Dedifferentiated amniotic fluid mesenchymal stem cell (primary cell): ENCODE results near the gene ACER1.
"Not testable (repeated sequence)": the region's sequence is repeated elsewhere in the genome, so short reads cannot be mapped to it uniquely, and the experiment has no call there.

Experiments used
- DNase-seq: peaks from one replicate; pipeline ENCODE4 v3.0.0-alpha.2; 2016; ENCODE audit errors: extremely low spot score

The ACER1 gene

DNA sequence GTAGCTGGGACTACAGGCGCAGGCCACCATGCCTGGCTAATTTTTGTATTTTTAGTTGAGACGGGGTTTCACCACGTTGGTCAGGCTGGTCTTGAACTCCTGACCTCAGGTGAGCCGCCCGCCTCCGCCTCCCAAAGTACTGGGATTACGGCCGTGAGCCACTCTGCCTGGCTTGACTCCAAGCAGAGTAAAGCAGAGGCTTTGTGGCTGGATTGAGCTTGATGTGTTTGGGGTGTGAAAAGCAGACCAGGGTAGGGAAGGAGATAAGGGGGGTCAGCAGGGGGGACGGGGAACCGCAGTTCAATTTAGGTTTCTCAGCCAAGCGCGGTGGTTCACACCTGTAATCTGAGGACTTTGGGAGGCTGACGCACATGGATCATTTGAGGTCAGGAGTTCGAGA is 23.8 kb upstream of the ACER1 start:
- no peak for DNase-seq

DNA sequence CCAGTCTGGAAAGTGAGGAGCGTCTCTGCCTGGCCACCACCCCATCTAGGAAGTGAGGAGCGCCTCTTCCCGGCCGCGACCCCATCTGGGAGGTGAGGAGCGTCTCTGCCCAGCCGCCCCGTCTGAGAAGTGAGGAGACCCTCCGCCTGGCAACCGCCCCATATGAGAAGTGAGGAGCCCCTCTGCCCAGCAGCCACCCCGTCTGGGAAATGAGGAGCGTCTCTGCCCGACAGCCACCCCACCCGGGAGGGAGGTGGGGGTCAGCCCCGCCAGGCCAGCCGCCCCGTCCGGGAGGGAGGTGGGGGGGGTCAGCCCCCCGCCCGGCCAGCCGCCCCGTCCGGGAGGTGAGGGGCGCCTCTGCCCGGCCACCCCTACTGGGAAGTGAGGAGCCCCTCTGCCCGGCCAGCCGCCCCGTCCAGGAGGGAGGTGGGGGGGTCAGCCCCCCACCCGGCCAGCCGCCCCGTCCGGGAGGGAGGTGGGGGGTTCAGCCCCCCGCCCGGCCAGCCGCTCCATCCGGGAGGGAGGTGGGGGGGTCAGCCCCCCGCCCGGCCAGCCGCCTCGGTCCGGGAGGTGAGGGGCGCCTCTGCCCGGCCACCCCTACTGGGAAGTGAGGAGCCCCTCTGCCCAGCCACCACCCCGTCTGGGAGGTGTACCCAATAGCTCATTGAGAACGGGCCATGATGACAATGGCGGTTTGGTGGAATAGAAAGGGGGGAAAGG is 22.1 kb upstream of the ACER1 start:
- not testable (repeated sequence) for DNase-seq

DNA sequence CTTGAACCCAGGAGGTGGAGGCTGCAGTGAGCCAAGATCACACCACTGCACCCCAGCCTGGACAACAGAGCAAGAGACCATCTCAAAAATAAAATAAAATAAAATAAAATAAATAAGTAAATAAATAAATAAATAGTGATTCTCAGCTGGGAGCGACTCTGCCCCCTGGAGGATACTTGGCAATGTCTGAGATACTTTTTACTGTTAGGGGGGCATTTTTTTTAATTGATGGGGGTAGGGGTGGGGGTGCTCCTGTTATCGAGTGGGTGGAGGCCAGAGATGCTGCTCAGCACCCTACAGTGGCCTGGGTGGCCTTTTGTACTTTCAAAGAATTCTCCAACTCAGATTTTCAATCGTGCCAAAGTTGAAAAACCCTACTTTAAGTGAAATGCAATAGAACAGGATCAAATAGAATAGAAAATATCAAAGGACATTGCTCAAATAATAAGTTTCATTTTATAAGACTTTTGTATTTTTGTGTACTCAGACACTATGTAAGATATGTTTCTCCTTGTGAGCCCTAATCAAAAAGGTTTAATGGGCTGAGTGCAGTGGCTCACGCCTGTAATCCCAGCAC is 20.8 kb upstream of the ACER1 start:
- no peak for DNase-seq

DNA sequence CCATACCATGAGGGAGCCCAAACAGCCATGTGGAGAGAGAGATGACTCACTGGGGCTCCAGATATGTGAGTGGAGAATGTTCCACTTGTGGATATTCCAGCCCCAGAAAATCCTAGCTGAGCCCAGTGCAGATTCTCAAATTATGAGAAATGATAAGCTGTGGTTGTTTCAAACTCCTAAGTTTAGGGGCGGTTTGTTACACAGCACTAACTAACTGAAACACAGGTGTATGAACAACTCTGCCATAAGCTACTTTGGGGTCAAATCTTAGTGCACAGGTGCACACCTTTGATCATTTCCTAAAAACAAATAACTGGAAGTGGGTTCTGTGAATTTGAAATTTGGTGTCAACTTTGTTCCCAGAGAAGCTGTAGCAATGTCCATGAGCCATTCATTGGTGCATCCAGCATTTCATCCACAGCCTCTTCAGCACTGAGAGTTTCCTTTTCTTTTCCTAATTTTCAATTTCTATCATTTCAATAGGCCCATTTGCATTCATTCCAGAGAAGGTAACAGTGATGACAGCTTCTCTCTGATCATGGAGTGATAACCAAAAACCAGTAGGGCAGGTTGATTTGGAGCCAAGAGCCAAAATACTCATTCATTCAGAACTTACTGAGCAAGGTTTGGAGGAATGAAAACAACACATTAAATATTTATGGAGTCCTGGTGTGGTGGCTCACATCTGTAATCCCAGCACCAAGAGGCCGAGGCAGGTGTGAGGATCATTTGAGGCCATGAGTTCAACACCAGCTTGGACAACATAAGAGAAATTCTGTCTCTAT is 19.2 kb upstream of the ACER1 start:
- no peak for DNase-seq

DNA sequence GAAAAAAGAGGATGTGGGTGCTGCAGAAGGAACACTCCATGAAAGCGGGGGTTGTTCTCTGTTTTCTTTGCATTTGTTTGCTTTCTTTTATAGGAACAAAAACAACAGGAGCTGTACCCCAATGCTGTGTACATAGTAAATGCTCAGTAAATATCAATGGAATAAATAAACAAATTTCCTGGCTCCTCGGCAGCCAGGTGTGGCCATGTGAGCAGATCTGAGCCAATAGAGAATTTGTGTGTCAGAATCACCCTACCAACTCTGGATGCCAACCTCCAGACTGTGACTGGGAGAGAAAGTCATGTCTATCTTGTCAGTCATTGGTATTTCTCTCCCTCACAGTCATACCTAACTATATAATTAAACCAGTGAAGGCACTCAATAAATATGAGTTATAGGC is 17.3 kb upstream of the ACER1 start:
- DNase-seq = no peak

DNA sequence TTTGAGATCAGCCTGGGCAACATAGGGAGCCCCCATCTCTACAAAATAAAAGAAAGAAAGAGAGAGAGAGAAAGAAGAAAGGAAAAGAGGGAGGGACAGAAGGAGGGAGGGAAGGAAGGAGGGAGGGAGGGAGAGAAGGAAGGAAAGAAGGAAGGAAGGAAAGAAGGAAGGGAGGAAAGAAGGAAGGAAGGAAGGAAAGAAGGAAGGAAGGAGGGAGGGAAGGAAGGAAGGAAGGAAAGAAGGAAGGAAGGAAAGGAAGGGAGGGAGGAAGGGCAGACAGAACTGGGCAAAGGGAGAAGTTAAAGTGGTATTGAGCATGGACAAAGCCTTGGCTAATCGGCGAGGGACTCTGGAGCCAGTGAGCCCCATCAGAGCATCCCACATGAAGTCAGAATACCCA is 15.9 kb upstream of the ACER1 start:
- DNase-seq = not testable (repeated sequence)

DNA sequence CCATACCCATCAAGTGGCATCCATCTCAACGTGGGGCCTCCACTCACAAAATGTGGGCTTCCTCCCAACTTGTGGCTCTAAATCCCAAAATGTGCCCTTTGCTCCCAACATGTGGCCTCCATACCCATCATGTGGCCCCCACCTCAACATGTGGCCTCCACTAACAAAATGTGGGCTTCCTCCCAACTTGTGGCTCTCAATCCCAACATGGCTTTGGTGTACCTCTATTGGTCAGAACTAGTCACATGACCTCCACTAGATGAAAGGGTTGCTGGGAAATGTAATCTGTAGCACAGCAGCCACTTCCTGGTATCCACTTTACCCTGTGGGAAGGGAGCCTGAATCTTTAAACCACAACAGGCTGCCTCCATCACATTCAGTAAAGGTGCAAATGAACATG is 10.1 kb upstream of the ACER1 start:
- DNase-seq = no peak

DNA sequence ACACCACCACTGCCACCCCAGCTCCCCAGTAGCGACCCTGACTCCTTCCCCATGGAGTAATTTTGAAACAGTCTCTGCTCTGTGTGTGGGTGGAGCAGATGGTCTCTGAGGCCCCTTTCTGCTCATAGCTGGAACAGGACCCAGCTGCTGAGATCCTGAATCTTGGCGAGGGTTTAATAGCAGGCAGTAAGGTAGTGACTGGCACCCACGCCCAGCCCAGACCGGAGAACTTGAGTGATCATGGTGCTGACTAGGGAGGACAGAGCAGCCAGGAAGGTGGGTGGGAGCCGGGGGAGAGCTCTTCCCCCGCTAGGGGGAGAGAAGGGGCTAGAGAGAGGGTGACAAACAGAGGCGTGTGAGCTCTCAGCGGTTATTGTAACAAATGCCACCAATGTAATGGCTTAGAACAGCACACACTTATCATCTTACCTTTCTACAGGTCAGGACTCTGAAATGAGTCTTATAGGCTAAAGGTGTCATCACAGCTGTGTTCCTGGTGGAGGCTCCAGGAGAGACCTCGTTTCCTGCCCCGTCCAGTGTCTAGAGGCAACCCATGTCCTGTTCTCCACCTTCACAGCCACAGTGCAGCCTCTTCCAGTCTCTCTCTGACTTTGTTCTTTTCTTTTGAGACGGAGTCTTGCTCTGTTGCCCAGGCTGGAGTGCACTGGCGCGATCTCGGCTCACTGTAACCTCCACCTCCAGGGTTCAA is 7.2 kb upstream of the ACER1 start:
- no peak for DNase-seq

DNA sequence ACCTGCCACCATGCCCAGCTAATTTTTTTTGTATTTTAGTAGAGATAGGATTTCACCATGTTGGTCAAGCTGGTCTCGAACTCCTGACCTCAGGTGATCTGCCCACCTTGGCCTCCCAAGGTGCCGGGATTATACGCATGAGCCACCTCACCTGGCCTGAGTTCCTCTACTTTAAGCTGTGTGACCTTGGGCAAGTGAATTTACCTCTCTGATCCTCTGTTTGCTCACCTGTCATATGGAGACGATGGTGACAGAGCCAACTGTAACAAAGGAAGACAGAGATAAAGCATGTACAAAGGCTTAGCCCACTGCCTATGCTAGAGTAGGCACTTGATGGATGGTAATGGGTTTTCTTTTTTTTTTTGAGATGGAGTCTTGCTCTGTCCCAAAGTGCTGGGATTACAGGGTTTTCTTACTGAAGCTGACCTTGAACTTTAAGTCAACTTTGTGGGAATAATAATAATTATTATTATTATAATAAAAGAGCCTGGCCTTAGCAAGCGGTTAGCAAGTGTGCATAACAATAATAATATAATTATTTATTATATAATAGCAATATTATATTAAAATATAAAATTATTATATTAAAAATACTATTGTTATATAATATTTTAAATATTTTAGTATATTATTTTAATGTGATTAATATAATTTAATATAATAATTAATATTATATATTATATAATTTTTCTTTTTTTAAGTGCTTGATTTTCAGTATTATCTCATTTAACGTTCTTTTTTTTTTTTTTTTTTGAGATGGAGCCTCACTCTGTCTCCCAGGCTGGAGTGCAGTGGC is 1.3 kb upstream of the ACER1 start:
- no peak for DNase-seq

DNA sequence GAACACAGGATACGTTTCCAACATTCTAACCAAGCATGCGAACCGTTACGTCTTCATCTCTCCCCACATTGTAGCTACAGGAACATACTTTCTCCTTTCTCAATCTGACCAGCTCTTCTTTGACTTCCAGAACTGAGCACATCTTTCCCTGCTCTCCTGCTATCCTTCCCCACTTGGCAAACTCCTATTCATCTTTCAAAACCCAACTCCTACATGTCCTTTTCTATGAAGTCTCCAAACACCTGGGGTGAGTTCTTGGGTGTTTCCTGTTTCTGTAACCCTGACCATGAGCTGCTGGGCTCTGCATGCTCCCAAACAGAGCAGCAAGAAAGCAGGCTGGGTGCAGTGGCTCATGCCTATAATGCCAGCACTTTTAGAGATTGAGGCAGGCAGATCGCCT is 6.6 kb downstream of the ACER1 start:
- DNase-seq = no peak

DNA sequence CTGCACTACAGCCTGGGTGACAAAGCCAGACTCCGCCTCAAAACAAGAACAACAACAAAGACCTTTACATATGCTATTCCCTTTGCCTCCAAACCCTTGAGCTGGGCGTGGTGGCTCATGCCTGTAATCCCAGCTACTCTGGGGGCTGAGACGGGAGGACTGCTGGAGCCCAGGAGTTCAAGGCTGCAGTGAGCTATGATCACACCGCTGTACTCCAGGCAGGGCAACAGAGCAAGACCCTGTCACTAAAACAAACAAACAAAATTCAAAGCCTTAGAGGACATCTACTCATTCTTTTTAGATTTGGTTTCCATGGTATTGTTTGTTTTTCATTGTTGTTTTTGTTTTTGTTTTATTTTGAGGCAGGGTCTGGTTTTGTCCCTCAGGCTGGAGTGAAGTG is 7.8 kb downstream of the ACER1 start:
- DNase-seq = no peak

DNA sequence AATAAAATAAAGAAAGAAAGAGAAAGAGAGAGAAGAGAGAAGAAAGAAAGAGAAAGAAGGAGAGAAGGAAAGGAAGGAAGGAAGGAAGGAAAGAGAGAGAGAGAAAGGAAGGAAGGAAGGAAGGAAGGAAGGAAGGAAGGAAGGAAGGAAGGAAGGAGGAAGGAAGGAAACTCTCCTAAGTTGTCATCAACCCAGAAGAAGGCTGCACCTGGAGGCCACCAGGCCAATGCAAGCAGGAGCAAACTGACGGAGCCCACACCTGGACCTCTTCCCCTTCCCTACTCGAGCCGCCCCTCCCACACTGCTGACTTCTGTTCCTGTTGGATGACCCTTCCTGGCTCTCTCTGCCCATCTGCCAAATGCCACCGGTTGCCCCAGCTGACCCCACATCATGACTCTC is 8.7 kb downstream of the ACER1 start:
- no peak for DNase-seq

DNA sequence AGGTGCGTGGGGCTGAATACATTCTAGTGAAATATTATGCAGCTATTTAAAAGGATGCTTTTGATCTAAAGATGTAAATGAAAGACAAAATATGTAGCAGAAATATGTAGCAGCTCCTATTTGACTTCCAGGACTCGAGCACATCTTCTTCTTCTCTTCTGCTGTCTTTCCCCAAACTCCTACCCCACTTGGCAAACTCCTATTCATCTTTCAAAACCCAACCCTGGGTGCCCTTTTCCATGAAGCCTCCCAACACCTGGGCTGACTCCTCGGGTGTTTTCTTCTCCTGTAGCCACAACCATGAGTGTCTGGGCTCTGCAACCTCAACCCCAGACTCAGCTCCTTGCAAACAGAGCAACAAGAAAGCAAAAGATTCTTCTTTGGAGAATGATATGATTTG is 11.1 kb downstream of the ACER1 start:
- no peak for DNase-seq

DNA sequence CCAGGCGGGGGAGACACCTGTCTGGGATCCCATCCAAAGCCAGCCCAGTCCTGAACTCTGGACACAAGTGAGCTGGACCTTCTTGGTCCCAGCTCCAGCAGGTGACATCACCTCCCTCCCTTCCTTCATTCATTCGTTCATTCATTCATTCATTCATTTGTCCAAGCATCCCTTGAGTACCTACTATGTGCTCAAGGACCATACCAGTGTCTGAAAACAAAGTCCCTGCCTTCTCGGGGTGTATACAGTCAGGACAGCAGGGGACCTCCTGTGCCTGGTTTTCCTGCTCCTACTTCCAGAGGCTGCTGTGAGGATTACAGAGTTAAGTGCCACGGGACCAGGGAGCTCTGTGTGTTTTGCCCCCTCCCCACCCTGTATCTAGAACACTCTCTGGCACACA is 14.0 kb downstream of the ACER1 start:
- DNase-seq = no peak

DNA sequence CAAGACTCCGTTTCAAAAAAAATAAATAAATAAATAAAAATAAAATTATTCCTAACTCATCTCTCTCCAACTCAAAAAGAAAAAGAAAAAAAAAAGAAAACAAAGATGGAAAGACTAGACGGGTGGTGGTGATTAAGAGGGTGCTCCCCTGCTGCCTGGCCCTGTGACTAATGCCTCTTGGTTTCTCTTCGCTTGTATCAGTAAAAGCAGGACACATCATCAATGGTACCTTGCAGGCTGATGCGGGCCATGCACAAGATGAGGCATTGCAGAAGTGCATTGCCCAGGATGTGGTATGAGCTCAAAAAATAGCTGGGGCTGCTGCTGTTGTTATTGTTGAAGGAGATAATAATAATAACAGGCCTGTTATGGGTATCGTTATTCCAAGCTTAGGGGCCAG is 14.6 kb downstream of the ACER1 start:
- DNase-seq = no peak

DNA sequence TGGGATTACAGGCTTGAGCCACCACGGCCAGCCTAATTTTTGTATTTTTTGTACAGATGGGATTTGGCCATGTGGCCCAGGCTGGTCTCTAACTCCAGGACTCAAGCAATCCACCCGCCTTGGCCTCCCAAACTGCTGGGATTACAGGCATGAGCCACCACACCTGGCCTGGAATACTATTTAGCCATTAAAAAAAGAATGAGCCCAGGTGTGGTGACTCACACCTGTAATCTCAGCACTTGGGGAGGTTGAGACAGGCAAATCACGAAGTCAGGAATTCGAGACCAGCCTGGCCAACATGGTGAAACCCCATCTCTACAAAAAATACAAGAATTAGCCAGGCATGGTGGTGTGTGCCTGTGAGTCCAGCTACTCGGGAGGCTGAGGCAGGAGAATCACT is 17.8 kb downstream of the ACER1 start:
- DNase-seq = not testable (repeated sequence)

DNA sequence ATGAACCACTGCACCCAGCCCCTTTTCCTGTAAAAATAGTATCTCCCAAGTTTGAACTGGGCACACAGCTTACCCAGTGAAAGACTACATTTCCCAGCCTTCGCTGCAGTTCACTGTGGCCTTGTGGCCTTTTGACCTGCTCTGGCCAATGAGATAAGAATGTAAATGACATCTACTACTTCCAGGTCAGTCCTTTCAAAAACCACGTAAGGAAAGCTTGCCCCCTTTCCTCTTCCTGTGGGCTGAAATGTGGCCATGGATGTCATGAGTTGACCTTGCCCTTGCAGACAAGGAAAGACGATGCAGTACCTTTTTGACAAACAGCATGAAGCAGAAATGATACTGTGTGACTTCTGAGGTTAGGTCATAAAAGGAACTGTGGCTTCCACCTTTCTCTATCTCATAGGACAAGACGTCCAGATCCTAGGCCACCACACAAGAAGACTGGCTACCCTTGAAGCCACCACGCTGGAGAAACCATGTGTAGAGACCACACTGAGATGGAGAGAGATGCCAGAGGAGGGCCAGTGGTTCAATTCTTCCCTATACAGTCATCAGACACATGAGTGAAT is 19.9 kb downstream of the ACER1 start:
- DNase-seq = no peak

DNA sequence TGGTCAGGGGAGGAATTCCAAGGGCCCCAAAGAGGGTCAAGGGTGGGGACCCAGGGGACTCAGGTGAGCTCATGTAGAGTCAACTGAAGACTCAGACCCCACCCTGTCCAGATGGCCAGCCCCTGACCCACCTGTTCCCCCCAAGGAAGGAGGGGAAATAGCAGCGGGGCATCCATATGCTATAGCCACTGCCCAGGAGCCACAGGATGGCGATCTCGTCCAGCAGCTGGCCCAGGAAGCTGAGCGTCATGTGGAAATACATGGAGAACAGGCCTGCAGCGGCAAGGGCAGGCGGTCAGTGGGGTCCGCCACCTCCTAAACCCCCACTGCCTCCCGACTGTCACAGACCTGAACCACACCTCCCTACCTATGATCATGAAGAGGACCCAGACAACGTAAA is 21.4 kb downstream of the ACER1 start:
- DNase-seq = no peak

DNA sequence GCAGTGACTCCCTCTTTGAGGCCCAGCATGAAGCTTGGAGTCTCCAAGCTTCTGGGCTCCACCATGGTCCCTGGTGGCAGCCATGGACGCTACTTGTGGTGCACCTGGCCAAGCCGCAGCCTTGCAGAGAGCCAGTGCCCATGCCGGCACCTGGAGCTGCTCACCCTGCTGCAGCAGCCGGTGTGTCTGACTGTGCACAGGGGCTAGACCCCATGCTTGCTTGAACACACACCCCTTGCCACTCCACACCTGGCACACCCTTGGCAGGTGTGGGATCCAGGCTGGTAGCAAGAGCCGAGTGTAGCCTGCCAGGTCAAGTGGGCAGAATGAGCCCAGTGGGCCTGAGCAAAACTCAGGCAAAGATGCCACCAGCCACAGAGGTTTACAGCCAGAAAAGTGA is 35.0 kb downstream of the ACER1 start:
- DNase-seq = no peak

DNA sequence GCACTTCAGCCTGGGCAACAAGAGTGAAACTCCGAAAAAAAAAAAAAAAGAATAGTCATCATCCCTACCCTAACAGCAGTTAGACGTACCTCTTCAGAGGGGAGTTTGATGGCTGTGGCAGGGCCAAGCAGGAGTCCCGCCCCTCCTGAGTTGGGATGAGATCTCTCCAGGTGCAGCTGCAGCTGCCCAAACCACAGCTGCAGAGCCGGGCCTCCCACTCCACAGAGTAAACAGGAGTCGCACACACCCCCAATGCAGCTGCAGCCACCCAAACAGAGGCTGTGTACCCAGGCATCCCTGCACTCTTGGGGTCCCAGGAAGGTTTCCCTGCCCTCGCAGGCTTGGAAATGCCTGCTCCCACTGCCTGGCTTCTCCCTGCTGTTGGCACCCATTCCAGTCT is 36.2 kb downstream of the ACER1 start:
- DNase-seq = no peak

DNA sequence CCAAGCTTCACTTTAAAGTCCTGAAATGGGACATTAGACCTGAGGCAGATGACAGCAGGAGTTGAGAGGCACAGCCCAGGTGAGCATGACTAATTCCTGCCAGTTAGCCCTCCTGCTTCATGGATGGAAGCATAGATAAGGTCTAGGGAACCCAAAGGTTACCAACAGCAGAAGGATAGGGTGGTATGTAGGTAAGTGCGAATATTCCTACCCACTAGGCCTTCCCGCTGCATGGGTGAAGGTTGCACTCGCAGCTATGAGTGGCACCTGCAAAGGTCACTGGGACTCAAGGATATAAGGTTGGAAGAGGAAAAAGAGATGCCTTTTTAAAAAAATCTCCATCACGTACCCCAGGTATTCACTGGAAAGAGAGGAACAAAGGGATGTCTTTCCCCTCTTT is 41.4 kb downstream of the ACER1 start:
- DNase-seq = no peak
